HG02610 (cell line): Measurements from ENCODE around the gene DCC.
"Not testable (repeated sequence)": the region's sequence is repeated elsewhere in the genome, so short reads cannot be mapped to it uniquely, and the experiment has no call there.

Experiments used
- ATAC-seq: cut with Tn5 transposase; IDR thresholded peaks from one replicate; pipeline ENCODE4 v1.9.1; 2021; ENCODE audit warnings: mild to moderate bottlenecking, moderate library complexity; ENCODE audit not compliant: unreplicated experiment

DCC gene

DNA sequence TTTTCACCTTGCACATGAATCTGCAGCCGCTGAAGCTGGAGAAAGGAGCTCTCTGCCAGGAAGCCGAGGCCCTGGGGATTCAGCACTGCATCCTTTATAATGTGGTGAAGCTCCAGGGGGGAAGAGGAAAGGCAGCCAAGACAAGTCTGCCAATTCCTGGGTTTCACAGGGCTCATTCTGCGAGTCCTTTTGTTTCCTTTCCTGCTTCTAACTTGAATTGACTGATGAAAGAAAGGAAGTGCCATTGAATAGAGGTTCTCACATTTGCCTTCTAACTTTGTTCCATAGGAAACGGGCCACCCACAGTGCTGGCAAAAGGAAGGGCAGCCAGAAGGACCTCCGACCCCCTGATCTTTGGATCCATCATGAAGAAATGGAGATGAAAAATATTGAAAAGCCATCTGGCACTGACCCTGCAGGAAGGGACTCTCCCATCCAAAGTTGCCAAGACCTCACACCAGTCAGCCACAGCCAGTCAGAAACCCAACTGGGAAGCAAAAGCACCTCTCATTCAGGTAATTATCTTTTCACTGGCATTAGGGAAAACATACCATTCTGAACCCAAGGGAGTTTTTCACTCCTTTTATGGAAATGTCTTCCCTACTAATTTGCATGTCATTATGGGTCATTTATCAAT lies 1119.1 kb downstream of the DCC start:
- no peak for ATAC-seq

DNA sequence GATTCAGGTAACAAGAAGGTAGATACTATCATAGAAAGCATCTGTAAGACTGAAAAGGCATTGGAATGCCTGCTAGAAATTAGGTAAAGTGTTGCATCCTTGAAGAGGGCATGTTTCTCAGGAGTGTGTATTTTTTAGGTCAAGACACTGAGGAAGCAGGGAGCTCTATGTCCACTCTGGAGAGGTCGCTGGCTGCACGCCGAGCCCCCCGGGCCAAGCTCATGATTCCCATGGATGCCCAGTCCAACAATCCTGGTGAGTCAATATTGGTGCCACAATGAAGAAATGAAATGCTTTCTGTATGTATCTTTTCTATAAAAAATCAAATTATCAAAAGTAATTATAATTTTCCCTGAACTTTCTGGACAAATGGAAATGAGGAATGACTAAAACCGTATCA lies 1127.8 kb downstream of the DCC start:
- no peak for ATAC-seq

DNA sequence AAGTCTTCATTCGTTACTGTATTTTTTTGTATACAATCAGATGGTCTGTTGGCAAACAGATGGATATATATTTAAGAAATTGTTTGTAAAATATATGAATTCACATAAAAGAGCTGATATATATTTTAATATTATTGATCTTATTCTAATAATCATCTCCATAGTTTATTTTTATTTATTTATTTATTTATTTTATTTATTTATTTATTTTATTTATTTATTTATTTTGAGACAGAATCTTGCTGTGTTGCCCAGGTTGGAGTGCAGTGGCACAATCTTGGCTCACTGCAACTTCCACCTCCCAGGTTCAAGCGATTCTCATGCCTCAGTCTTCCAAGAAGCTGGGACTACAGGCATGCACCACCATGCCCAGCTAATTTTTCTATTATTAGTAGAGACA lies 1128.2 kb downstream of the DCC start:
- ATAC-seq = not testable (repeated sequence)

DNA sequence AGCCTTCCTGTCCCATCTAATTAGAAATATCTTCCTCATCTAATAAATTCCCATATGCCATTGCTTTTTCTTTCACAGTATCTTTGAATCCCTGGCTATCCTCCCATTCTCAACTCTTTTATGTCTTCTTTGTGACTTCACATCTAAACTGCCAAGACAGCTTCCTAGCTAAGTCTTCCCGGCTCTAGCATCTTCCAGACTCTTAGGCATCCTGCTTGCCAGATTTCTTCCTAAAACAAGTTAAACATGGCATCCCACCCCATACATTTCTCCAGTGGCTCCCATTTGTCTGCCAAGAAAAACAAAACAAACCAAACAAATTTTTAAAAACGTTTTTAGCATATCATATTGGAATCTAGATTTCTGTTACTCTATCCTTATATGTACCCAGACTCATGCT lies 1132.5 kb downstream of the DCC start:
- ATAC-seq = no peak

DNA sequence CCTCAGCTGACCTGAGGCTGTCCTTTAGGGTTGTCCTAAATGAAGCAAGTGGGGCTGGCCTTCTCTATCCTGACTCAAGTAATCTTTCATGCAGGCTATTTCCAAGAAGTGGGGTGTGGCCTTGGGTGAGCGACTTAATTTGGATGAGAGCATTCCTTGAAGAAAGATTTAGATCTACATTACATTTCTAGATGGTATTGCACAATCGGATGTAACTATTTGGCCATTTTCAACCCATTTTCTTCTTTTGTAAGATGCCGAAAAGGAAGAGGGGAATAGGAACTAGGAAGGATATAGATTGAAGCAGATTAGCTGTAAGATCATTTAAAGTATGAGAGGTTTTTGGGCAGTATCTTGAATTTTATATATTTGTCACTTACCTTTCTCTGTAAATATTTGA lies 1138.2 kb downstream of the DCC start:
- ATAC-seq = no peak

DNA sequence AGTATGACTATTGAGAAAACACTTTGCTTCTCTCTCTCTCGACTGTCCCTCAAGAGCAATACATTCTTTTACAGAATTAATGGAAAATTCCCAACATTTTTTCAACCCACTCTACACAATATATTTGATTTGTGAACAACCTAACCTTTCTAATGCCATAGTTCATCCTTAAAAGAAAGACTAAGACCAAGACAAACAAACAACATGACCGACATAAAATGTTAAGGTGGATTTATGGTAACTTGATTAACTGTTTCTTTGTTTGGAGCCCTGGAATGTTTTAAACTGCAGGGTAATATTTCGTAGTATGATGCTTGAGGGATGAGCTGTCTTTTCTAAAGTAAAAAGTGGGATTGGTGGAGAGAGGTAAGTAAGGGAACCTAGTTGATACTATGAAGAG lies 1146.3 kb downstream of the DCC start:
- ATAC-seq = no peak

DNA sequence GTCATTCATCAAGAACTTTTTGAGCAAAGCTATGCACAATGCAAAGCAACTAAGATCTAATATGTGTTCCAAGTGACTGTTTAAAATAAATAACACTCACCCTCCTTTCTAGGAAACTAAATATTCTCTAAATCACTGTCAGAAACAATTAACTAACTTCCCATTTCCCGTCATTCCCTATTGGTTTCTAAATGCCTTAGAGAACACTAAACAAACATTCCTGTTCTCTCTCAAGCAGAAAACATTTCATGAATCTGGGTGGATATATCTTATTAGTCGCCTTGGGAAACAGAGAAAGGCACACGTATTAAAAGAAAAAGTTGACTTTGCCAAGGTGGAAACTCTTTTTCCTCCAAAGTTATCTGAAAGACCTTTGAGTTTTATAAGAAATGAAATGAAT lies 1149.3 kb downstream of the DCC start:
- ATAC-seq = no peak

DNA sequence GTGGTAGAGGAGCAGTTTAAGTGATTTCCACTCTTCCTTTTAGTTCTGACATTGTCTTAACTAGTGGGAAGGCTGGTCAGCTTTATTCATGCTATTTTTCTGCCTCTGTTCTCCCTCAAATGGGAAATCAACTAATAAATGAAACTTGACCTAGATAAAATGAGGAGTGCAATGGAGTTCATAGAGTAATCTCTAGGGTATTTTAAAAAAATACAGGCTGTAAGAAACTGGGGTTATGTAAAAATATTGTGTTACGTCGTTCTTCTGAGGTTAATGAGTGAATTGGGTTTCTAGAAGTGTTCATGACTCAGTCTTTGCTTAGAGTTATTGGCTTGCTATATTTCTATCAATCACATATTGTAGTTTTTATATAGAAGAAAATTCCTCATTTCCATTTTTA lies 1150.0 kb downstream of the DCC start:
- no peak for ATAC-seq

DNA sequence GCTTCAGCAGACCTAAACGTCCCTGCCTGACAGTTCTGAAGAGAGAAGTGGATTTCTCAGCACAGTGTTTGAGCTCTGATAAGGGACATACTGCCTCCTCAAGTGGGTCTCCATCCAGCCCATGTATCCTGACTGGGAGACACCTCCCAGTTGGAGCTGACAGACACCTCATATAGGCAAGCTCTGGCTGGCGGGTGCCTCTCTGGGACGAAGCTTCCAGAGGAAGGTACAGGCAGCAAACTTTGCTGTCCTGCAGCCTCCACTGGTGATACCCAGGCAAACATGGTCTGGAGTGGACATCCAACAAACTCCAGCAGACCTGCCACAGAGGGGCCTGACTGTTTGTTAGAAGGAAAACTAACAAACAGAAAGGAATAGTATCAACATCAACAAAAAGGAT lies 1156.0 kb downstream of the DCC start:
- no peak for ATAC-seq

DNA sequence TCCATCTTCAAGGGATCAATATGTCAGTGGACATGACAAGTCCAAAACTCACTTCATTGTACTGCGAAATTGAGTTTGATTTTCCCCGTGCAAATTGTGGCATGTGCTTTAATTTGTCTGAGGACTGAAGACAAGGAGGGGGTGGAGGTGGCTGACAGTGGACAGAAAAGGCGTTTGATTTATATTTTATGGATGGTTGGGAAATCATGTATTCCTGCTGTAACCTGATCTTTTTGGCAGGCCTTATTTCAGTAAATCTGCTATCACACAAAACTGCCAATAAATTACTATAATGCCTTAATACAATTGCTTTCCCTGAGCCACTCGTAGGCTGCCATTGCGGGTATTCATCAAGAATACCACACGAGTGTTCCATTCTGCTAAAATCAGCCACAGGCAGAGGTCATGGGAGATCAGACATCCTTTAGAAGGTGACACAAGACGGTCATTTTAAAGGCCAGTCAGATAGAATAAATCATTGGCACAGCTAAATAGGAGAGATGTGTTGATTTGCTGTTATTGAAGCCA lies 1164.0 kb downstream of the DCC start:
- ATAC-seq = no peak

DNA sequence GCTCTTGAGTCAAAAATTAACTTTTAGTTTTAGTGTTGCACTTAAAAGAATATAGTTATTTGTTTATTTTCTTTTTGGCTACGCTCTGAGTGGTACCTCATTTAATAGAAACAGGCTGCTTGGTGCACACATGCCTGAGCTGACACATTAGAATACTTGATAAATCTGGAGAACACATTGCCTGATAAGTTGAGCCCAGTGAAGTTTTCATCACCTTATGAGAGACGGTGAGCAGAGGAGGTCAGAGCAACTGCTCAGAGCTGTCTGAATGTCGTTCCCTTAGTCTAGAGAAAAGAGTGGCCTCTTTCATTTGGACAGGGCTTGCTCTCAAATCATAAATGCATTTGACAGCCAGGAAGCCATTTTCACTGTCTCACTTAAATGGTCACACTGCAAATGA lies 1168.5 kb downstream of the DCC start:
- no peak for ATAC-seq

DNA sequence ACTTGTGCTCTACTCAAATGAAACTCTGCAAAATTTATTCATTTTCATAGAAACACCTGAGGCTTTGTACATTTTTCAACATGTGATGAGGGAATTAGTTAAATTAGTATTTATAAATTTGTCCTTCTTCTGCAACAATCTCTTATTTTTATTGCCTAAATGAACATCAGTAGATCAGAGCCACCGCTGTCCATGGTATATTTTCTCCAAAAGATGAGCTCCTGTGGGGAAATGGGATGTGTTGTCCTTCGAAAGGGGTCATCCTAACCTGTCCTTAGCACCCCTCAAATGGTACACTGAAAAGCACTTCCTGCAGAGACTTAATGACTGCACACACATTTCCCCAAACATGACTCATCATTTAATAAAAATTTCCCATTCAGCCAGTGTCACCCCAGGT lies 1169.9 kb downstream of the DCC start:
- ATAC-seq = no peak

DNA sequence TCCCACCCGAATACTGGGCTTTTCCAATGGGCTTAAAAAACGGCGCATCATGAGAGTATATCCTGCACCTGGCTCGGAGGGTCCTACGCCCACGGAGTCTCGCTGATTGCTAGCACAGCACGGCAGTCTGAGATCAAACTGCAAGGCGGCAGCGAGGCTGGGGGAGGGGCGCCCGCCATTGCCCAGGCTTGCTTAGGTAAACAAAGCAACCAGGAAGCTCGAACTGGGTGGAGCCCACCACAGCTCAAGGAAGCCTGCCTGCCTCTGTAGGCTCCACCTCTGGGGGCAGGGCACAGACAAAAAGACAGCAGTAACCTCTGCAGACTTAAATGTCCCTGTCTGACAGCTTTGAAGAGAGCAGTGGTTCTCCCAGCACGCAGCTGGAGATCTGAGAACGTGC lies 1171.7 kb downstream of the DCC start:
- not testable (repeated sequence) for ATAC-seq

DNA sequence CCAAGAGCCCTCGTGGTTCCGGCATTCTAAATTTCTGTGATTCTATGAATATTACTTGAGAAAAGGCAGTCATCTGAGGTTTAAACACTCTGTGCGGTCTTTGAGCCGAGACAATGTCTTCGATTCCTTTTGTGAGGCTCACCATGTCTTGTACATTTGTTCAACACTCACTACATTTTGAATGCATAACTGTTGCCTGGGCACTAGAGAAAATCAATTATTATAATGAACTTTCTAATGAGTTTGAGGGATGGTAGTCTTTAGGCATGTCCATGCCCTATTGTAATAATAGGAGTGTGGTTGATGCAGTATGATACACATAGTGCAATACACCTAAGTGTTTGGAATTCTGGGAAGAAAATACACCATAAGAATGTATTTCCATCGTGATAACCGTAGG lies 1181.1 kb downstream of the DCC start:
- no peak for ATAC-seq

DNA sequence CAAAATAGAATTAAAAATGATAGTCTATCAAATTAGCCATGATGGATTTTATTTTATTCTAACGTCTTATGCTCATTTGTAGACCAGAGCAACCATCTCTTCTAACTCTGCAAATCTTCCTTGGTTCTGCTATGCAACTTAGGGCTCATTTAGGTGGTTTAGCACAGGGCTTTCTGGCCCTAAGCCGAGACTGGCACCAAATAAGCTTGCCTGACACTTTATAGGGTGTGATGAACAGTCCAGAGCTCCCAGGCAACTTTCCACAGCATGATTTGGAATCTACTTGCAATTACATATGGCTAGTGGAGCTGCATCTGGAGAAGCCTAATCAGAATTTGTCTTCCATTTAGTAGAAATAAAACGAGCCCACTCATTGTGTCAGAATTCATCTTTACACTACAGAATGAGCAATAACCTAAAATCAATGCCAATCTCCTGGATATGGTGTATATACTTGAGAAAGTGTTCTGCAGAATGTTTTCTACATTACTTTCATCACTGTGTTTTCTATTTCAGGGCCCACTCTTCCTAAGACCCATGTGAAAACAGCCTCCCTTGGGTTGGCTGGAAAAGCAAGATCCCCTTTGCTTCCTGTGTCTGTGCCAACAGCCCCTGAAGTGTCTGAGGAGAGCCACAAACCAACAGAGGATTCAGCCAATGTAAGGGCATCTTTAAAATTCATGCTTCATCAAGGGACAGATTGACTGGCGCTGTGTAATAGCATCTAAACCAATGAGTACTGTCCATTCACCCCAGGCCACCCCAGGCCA lies 1186.3 kb downstream of the DCC start:
- no peak for ATAC-seq

DNA sequence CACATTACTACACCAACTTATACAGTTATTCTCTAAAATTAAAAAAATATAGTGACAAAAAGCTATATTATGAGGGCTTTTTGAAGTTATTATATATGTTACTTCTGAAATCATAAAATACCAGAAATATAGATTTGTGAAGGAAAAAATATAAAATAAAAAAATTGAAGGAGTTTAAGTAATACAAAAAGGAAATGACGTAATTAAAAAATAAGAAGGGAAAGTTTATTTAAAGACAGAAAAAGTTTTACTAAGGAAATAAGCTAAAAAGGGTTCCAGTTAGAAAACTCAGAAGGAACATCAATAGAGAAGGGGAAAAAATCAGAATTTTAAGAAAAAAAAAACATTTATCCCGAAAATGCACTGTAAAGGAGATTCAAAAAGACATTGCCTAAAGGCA lies 1187.4 kb downstream of the DCC start:
- ATAC-seq = no peak

DNA sequence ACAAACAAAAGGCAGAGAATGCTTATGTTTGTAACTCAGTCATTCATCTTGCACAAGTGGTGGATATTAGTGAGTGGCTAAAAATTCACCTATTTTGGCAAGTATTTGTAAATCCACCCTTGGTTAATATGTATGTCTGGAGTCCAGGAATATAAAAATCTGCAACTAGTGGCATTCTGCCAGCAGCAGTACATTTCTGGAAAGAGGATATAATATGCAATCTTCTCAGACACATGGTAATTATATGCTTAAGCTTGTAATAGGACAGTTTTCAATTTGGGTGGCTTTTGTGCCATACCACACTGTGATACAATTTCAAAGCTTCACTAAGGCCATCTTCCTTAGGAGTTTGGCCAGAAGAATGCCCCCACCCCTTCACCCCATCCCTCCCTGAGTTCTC lies 1191.2 kb downstream of the DCC start:
- ATAC-seq = no peak

DNA sequence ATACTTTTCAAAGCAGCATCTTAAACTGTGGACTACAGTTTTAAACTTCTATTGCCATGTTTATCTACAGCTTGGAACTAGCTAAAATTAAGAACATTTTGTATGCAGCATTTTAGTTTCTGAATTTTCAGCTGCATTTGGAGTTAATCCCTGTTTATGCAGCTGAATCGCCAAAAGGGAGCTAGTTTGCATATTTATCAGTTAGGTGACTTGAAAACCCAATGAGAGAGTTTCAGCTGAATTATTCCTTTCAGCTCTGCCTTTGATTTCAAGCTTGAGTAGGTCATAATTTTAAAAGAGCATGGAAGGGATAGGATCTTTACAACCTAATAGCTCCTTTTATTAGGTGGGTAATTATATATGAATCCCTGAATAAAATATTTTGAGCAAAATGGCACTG lies 1191.9 kb downstream of the DCC start:
- no peak for ATAC-seq

DNA sequence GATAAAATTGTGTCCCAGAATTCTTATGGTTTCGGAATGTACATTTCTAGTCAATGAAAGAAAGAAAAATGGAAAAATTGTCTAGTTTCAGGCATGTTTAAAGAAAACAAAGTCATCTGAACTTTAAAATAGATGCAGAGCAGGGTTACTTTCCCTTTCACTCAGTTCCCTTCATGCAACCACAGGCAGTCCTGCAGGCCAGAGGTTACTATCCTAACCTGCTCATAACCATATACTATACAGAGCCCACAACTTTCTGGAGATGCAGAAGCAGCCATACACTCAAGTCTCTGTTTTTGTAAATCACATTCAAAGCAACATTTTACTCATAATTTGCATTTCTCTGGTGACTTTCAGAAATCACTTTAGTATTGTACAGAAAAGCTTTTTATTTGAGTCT lies 1194.2 kb downstream of the DCC start:
- ATAC-seq = no peak

DNA sequence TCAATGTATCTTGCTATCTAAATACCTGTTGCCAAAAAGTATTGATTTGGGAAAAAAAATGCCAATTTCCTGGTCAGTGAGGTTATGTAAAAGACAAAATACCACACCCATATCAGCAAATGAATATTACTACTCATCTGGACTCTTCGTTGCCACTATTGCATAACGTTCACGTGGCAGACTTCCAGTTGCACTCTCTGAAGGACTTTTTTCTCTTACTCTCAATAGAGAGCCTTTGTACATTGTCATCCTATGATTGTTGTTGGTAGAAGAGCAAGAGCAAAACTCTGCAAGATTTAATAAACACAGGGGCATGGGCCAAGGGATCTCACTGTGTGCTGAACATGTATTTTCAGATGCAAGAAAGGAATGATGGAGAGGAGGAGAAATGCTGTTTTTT lies 1194.7 kb downstream of the DCC start:
- no peak for ATAC-seq

DNA sequence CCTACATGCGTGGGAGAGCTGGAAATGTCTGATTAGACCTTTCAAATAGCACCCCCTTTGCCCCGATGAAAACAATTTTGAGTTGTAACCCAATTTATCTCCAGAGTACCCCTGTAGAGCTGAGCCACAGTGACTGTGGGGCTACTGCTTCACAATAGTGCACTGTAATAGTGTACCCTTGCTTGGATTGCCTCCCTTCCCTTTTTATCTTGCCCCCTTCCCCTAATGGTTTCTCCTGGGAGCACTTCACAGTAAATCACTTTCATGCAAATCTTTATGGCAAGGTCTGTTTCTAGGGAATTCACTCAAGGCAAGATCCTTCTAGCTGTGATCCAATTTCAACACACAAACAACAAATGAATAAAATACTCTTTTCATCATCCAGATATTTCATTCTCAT lies 1196.9 kb downstream of the DCC start:
- ATAC-seq = no peak

DNA sequence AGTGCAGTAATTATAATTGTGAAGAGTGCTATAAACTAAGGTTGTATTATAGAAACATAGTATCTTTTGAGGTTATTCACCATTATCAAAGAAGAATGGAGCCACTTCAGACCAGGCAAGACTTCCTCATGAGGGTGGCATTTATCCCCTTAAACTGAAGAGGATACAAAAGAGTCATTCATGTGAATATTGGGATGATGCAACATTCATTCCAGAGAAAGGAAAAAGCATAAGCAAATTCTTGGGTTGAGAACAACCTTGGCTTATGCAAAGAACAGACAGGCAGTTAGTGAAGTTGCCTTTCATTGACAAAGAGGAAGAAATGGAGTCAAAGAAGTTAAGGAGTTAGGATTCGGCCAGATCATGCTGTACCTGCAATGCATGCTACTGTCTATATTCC lies 1201.9 kb downstream of the DCC start:
- no peak for ATAC-seq

DNA sequence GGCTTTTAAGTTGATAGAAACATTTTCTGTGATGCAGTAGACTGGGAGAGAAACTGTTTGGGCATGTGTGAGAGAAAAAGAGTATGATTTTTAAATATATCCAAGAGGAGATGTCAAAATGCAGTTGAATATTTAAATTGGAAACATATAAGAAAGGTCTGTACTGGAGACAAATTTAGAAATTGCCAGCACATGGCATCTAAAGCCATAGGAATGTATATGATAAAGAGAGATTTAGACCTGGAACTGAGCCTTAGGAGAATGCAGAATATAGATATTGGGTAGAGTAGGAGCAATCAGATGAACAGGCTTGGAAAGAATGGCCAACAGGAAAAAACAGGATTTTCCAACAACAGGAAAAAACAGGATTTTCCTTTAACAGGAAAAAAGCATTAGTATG lies 1203.7 kb downstream of the DCC start:
- no peak for ATAC-seq
